ENCODE results near the gene CCDC57.

Gene CCDC57

DNA sequence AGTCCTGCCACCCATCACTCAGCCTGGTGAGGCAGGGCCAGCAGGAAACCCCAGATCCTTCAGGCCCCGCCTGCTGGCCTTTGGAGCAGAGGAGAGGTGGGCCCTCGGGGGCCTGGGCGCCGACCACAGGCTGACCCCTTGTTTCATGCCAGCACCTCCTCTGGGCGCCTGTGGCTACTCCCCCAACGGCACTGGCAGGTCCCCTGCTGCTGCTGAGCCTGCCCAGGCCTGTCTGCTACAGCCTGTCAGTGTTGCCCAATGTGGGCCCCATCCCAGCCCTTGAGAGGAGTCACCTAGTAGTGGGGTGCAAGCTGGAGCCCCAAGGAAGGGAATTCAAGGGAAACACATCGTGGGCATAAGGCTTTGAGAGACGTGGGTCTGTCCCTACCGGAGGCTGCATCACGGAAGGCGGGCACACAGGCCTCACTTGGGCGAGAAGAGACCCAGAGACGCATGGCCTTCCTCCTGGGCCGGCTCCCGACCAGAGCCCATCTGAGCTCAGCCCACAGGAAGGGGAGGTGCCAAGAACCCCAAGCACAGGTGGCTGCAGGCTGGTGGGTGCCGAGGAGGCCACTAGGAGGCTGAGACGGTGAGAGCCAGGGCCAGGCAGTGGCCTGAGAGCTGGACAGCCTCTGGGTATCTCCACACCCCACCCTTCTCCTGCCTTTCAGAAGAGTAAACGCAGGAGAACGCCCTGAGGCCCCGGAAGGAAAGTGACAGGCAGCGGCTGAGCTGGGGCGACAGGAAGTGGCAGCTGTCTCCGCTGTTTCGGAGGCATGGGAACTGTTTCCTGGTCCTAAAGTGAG lies 106.6 kb downstream of the CCDC57 start:
- peak; percentile 63 for DNase-seq (ENCODE audit: low spot score)

- no peak for DNase-seq (ENCODE audit: low spot score)
Observed at GRCh38 chr17:82105417-82105881, 107.2 kb downstream of the CCDC57 start.

DNA sequence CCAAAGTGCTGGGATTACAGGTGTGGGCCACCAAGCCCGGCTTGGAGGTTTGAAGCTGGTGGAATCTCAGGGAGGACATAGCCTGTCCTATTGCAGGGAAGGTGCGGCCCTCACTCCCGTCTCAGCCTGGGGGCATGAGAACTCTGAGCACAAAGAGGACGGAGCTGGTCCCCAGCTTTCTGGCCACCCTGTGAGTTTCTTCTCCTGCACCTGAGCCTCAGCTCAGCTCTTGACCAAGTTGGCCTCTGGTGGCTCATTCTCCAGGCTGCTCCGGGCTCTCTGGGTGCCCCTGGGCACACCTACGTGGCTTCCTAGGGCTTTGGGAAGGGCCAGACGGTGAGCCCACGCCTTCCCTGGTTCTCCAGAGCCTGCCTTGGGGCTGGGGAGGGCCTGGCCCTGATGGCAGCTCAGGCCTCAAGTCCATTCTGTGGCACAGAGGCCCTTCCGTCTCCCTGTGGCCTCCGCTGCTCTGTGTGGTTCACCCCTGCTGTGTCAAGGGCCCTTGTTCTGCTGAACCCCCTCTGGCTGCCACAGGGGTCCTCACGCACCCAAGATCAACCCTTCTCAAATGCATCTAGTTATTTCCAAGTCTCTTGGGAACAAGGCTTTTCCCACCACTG lies 107.7 kb downstream of the CCDC57 start:
- no peak for DNase-seq (ENCODE audit: low spot score)

DNA sequence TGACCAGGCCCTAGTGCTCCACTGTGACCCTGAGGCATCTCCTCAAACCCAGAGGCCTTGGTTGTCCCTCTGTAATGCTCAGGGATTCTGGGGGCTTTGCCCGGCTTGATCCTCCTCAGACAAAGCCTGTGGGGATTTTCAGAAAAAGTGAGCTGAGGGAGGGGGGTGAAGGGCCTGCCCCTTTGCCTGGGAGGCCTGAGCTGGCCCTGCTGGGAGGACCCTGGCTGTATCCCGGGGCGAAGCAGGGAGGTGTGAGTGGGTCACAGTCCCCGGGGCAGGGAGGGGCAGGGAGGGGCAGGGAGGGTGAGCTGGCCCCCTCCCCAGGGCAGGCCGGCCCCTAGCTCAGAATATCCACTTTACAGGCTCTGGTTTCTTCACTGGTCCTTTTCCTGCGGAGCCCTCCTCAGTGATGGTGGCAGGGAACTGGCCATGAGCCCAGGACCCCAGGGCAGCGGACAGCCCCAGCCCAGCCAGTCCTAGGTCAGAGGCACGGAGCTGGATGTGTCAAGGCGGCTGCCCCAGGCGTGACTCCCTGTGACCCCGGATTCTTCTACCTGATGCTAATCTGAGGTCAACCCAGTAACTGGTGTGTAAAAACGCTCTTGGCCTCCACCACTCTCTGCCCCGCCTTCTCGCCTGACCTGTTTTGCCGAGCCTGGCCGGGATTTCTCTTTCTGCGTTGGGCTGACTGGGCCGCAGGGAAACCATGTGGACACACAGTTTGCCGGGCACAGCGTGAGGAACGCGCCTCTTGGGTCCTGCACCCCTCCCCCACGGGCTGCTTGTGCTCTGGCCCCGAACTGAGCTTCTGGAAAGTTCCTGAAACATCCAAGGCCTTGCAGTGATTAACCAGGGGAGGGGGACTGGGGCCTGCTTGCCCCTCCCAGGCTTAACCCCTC lies 108.8 kb downstream of the CCDC57 start:
- no peak for DNase-seq (ENCODE audit: low spot score)

- DNase-seq (ENCODE audit: low spot score) = no peak
Observed at GRCh38 chr17:82101767-82102679, 110.6 kb downstream of the CCDC57 start.

DNA sequence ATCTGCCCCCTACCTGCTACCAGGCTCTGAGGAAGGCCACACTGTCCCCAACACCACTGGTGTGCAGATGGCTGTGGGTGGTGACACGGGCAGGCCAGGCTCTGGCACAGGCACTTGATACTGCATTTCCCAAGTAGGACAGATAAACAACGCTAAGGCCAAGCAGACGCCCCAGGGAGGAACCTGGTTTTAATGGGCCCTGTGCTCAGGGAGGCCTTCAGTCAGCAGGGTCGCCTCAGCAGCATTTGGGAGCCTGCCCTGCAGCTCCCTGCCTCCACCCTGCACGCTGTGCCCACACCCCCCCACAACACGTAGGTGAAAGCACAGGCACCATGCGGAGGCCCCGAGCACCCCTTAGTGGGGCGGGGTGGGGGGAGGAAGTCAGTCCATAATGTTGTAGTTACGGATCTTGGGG lies 111.3 kb downstream of the CCDC57 start:
- DNase-seq (ENCODE audit: low spot score) = no peak

- no peak for DNase-seq (ENCODE audit: low spot score)
Observed at GRCh38 chr17:82100502-82101298, 111.9 kb downstream of the CCDC57 start.

- no peak for DNase-seq (ENCODE audit: low spot score)
Observed at GRCh38 chr17:82098939-82099763, 113.5 kb downstream of the CCDC57 start.

DNA sequence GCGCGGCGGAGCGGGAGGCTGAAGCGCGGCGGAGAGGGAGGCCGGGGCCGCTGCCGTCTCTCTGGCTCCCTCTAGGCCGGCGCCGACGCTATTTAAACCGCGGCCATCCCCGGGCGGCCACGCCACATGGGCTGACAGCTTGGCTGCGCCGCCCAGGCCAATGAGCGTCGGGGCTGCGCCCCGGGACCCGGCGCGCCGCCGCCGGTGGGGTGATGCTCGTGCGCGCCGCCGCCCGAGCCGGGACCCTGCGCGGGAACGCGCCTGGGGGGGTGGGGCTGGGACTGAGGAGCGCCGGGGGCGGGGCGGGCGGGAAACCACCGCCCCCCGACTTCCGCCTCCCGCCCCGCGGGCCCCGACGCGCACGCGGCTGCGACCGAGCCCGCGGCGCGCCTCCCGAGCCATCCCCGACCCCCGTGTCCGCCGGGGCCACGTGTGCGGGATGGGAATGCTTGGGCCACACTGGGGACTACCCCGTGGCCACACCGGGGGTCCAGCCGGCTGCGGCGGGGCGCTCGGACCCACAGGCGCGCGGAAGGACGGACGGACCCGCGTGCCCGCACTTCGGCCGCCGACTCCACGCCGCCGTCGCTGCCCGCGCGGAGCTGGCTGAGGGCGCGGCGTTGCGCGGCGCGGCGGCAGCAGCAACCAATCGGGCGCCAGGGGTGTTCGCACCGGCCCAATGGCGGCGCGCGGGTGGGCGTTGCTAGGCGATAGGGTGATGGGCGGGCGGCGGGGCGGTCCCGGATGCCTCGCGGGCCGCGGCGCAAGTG lies 114.3 kb downstream of the CCDC57 start, which contains the start of gene FASN:
Gene FASN (minus strand): TSS at position 68 of the 770 bp plus-strand sequence. CDS start 1,791 bp downstream, outside the sequence.
- peak; percentile 94 for DNase-seq (ENCODE audit: low spot score)

DNA sequence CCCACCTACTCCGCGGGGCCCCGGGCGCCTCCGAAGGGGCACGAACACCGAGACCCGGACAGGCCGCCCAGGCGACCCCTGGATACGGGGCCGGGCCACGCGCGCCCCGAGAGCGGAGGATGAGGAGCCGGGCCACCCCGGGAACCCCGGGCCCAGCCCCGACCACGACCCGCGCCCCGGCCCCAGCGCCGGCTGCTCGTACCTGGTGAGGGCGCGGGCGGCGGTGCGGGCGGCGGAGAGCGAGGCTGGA lies 114.8 kb downstream of the CCDC57 start:
- DNase-seq (ENCODE audit: low spot score) = no peak

DNA sequence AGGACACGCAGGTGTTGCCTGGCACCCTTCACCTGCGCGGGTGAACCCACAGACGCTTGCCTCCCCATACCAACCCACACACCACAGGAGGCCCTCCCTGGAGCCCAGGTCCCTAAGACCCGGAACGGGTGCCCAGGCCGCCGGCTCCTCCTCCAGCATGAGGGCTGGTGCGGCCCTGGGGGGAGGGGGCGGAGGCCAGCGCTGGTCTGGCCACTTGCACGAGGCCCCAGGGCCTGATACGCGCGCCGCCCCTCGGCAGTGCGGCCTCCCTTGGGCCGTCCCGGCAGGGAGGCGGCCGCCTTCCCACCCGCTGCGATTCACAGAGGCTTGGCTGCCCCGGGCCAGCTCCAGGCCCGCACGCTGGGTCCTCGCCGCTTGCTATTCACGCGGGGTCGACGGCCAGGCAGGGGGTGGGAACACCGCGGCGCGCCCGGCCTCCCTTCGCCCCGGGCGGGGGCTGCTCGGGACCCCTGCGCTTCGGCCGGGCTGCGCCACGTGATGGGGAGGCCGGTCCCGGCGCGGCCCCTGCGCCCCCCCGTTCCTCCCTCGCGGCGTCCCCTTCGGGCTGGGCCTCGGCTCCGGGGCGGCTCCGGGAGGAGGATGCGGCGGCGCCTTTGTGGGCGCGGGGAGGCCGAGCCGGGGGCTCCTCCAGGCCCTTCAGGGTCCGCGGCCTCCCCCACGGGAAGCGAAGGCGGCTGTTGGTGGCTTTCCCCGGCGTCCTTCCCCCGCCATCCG lies 115.3 kb downstream of the CCDC57 start:
- peak; percentile 7 for DNase-seq (ENCODE audit: low spot score)

DNA sequence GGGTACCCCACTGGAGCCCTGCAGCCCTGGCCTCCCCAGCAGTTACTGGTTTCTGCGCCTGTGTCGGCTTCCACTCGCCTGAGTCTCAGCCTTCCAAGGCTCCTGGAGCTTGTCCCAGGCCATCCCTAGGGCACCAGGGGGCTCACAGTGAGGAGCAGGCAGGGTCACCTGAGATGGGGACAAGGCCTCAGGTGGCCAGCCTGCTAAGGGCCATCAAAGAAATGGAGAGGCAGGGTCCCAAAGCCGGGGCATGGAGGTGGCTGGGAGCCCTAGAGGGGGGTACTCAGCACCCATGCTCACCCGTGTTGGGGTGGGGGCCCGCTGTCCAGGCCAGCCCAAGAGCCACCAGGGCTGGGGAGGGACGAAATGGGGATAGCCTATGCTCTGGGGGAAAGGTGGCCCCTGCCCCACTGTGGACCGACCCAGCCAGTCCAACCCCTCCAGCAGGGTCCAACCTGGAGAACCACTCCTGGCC lies 115.9 kb downstream of the CCDC57 start:
- no peak for DNase-seq (ENCODE audit: low spot score)

- DNase-seq (ENCODE audit: low spot score) = no peak
Observed at GRCh38 chr17:82095777-82096708, 116.6 kb downstream of the CCDC57 start.

DNA sequence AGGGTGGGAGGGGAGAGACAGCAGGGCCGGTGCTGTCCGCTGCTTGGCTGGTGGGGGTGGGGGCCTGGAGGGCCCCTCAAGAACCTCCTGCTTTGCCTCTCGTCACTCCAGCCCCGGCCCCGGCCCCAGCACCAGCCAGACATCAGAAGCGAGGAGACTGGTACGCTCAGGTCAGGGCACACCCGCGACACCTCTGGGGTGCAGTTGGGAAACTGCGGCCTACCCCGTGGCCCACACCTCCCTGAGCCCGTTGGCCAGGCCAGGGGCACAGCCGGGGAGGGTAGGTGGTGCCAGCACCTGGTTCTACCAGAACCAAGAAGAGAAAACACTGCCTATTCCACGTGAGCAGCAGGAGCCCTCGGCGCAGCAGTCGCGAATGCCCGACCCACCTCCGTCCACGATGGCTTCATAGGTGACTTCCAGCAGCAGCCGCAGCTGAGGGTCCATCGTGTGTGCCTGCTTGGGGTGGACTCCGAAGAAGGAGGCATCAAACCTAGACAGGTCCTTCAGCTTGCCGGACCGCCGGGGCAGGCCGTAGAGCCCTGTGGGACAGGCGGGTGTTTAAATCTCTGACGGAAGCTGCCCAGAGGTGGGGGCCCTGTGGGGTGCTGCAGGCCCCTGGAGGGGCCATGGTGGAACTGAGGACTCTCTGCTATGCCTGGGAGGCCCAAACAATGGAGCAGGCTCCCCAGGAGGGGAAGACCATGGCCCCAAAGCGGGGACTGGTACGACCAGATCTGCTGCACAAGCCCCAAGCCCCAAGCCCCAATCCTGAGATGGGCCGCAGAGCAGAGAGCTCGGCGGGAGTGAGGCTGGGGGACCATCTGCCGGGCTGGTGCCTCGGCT lies 117.5 kb downstream of the CCDC57 start:
- DNase-seq (ENCODE audit: low spot score) = no peak

DNA sequence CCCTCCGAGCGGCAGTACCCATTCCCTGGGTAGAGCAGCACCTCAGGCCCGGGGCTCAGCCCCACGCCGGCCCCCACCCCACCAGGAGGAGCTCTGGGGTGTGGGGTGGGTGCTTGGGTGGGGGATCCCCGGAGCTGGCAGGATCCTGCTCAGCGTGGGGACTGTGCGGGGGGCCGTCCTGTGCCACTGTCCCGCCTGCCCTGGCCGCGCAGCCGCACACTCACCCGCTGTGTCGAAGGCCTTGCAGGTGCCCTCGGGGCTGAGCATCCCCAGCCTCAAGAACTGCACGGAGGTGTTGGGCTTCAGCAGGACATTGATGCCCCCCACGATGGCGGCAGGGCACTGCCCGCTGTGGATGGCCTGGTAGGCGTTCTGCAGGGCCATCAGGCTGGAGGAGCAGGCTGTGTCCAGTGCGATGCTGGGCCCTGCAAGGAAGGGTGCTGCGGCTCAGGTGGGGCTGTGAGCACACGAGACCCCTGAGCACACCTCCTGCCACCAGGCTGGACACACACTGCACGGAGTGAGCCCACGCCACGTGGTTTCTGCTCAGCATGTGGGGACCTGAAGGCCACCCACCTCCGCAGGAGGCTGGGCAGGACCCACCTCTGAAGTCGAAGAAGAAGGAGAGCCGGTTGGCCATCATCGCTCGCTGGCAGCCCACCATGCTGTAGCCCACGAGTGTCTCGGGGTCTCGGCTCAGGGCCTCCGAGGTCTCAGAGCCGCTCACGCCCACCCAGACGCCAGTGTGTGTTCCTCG lies 119.5 kb downstream of the CCDC57 start:
- DNase-seq (ENCODE audit: low spot score) = no peak

Measured in CD4-positive, alpha-beta T cell treated with Interleukin-2 at 100 ng/mL for 4 hours (primary cell).